GM12872 (cell line): ENCODE data around the gene DDX5.

Experiments
- TF ChIP-seq, protein P1 (sequence below): IDR thresholded peaks from 3 replicates; pipeline ENCODE4 v1.5.1; 2011; ENCODE audit warnings: low read depth, mild to moderate bottlenecking, low read length, moderate library complexity; ENCODE audit not compliant: insufficient read depth

DDX5 gene

DNA sequence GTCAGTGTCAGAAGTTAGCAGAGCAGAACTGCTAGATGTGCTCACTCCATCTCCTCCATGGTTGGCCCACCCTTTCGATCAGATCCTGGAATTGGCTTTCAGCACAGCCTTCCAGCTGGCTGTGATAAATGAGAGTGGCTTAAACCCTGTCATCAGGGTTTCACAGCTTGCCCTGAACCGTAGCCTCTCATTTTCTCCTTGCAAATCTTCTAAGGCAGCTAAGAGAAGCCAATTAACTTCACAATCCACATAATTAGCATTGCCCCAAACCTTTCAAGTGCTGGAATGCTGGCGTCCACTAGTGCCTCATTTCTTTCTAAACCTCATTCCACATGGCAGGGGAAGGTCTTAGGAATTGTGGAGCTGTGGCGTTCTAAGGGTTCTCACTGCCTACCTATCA is 35.5 kb downstream of the DDX5 start:
- TF ChIP-seq, protein P1, sequence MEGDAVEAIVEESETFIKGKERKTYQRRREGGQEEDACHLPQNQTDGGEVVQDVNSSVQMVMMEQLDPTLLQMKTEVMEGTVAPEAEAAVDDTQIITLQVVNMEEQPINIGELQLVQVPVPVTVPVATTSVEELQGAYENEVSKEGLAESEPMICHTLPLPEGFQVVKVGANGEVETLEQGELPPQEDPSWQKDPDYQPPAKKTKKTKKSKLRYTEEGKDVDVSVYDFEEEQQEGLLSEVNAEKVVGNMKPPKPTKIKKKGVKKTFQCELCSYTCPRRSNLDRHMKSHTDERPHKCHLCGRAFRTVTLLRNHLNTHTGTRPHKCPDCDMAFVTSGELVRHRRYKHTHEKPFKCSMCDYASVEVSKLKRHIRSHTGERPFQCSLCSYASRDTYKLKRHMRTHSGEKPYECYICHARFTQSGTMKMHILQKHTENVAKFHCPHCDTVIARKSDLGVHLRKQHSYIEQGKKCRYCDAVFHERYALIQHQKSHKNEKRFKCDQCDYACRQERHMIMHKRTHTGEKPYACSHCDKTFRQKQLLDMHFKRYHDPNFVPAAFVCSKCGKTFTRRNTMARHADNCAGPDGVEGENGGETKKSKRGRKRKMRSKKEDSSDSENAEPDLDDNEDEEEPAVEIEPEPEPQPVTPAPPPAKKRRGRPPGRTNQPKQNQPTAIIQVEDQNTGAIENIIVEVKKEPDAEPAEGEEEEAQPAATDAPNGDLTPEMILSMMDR, result no peak

DNA sequence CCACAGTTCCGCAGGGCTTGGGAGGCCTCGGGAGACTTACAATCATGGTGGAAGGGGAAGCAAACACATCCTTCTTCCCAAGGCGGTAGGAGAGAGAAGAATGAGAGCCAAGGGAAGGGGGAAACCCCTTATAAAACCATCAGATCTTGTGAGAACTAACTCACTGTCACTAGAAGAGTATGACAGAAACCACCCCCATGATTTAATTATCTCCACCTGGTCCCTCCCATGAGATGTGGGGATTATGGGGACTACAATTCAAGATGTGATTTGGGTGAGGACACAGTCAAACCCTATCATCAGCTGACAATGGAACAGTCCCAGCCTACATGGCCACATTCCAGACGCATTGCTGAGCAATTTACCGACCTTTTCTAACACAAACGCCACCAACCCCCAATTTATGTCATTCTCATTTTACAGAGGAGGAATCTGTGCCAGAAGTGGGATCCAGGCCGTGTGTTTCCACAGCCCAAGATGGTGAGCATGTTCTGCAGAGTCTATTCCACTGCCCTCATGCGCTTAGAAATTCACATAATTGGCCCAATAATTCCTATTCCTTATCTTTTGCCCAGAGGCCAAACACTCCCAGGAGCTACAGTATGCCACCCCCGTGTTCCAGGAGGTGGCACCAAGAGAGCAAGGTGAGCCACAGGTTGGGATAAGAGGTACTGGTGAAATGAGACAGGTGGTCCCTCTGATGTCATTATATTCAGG is 39.9 kb downstream of the DDX5 start:
- TF ChIP-seq, protein P1, result no peak

DNA sequence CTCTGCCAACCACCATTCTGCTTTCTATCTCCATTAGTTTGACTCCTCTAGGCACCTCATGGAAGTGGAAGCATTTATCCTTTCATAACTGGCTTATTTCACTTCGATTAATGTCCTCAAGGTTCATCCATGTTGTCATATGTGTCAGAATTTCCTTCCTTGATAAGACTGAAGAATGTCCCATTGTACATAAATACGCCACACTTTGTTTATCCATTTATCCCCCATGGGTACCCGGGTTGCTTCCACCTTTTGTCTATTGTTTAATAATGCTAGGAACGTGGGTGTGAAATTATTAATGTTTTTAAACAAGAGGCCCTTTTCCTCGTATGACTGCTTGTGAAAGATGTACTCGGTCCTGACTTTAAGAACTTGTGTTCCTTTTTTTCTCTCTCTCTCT is 44.3 kb downstream of the DDX5 start:
- TF ChIP-seq, protein P1, result no peak

DNA sequence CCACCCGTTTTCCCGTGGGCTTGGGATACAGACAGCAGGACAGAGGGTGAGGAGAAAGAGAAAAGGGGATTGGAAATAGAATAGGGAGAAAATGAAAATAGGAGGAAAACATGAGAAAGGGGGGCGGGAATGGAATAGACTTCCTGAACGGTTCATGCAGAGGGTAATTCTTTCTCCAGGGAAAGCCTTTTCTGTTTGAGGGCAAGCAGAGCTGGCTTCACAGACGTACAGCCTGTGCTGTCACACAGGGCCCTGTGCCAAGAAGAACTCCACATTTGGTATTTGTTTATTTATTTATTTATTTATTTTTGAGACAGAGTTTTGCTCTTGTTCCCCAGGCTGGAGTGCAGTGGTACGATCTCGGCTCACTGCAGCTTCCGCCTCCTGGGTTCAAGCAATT is 45.1 kb downstream of the DDX5 start:
- TF ChIP-seq, protein P1, result no peak

DNA sequence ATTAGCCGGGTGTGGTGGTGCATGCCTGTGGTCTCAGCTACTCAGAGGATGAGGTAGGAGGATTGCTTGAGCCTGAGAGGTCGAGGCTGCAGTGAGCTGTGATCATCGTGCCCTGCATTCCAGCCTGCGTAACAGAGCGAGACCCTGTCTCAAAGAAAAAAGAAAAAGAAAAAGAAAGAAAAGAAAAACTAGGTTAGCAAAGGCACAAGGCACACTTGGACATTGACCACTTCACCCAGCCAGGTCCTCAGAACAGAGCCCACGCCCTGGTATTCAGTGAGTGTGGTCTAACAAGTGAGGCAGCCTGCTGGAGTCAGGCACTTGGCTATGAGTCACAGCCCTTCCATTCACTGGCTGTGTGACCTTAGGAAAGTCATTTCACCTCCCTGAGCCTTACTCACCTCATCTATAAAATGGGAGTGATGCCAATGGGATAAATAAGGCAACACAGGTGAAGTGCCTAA is 46.8 kb downstream of the DDX5 start:
- TF ChIP-seq, protein P1, result no peak

DNA sequence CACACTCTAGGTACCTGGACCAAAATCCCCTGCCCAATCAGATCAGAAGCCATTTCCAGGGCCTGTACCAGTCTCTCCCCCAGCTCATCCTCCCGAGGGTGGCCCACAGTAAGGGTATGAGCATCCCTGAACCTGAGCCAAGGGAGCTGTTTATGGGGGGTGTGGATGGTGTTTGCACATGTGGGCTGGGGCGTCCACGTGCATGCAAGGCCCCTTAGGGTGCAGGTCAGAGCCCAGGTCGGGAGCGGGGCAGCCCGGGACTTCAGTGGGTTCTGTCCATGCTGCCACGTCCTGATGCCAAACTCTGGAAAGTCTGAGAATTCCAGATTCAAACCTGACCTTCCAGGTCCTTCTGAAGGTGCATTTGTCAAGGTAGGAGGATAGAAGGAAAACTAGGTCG is 47.3 kb downstream of the DDX5 start:
- TF ChIP-seq, protein P1, result no peak

DNA sequence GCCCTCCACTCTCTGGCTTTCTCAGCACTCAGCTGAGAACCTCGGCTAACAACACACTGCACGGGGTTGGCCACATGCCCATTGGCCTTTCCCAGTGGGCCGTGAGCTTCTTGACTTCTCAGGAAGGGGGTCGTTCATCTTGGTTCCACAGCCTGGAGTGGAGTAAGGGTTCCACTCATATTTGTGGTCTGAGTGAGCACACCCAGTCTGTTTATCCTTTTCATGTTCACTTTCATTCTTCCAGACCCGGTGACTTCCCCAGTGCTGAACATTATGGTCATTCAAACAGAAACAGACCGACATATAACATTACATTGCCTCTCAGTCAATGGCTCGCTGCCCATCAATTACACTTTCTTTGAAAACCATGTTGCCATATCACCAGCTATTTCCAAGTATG is 48.9 kb downstream of the DDX5 start:
- TF ChIP-seq, protein P1, result no peak
